GM19395 (cell line): ENCODE results near the gene DEFB131A.
"Not testable (repeated sequence)": the region's sequence is repeated elsewhere in the genome, so short reads cannot be mapped to it uniquely, and the experiment has no call there.

ENCODE experiments used
- ATAC-seq: cut with Tn5 transposase; IDR thresholded peaks from one replicate; pipeline ENCODE4 v1.9.1; 2021; ENCODE audit warnings: mild to moderate bottlenecking, moderate library complexity; ENCODE audit not compliant: unreplicated experiment

The DEFB131A gene

GRCh38 chr4:9444114-9444513, at the start of gene DEFB131A:
TSS of gene DEFB131A (plus strand) at chr4:9444414. CDS start at chr4:9444534, 120 bp downstream.
- not testable (repeated sequence) for ATAC-seq

GRCh38 chr4:9405774-9406173, 38.4 kb upstream of the DEFB131A start:
- ATAC-seq, result not testable (repeated sequence)

GRCh38 chr4:9406491-9406890, 37.7 kb upstream of the DEFB131A start:
- not testable (repeated sequence) for ATAC-seq

- no peak for ATAC-seq
These were observed 34.4 kb upstream of the DEFB131A start for GRCh38 chr4:9409793-9410192.

- not testable (repeated sequence) for ATAC-seq
These were observed 22.2 kb upstream of the DEFB131A start for GRCh38 chr4:9421884-9422455.

- ATAC-seq, result not testable (repeated sequence)
These were observed 18.3 kb upstream of the DEFB131A start for GRCh38 chr4:9425916-9426315.

GRCh38 chr4:9430061-9430460, 14.2 kb upstream of the DEFB131A start:
- ATAC-seq, result not testable (repeated sequence)

- ATAC-seq, result not testable (repeated sequence)
These were observed 10.9 kb upstream of the DEFB131A start for GRCh38 chr4:9433320-9433719.

GRCh38 chr4:9436728-9437127, 7.5 kb upstream of the DEFB131A start:
- not testable (repeated sequence) for ATAC-seq

- not testable (repeated sequence) for ATAC-seq
These were observed 1.9 kb upstream of the DEFB131A start for GRCh38 chr4:9442355-9442754.

- ATAC-seq, result not testable (repeated sequence)
These were observed 467 bp downstream of the DEFB131A start for GRCh38 chr4:9444681-9445080.

- ATAC-seq, result not testable (repeated sequence)
These were observed 8.0 kb downstream of the DEFB131A start for GRCh38 chr4:9452251-9452650.

- ATAC-seq, result not testable (repeated sequence)
These were observed 10.1 kb downstream of the DEFB131A start for GRCh38 chr4:9454284-9454683.

- ATAC-seq, result not testable (repeated sequence)
These were observed 10.8 kb downstream of the DEFB131A start for GRCh38 chr4:9455046-9455445.

GRCh38 chr4:9479466-9479865, 35.3 kb downstream of the DEFB131A start:
- ATAC-seq, result not testable (repeated sequence)

GRCh38 chr4:9480066-9480465, 35.9 kb downstream of the DEFB131A start:
- ATAC-seq, result not testable (repeated sequence)

GRCh38 chr4:9482871-9483270, 38.7 kb downstream of the DEFB131A start:
- ATAC-seq, result not testable (repeated sequence)

- not testable (repeated sequence) for ATAC-seq
These were observed 39.5 kb downstream of the DEFB131A start for GRCh38 chr4:9483682-9484081.

GRCh38 chr4:9486880-9487279, 42.7 kb downstream of the DEFB131A start:
- not testable (repeated sequence) for ATAC-seq

- not testable (repeated sequence) for ATAC-seq
These were observed 44.6 kb downstream of the DEFB131A start for GRCh38 chr4:9488796-9489195.

GRCh38 chr4:9490496-9490895, 46.3 kb downstream of the DEFB131A start:
- ATAC-seq, result not testable (repeated sequence)

- not testable (repeated sequence) for ATAC-seq
These were observed 46.8 kb downstream of the DEFB131A start for GRCh38 chr4:9490986-9491385.

- ATAC-seq, result not testable (repeated sequence)
These were observed 49.4 kb downstream of the DEFB131A start for GRCh38 chr4:9493589-9493988.
